Activated T-cell treated with anti-CD3 and anti-CD28 coated beads for 48 hours (primary cell): ENCODE measurements around the gene RBM42.
A peak's percentile ranks its signal among the peaks of the same experiment; 100 is the strongest.
"Not testable (repeated sequence)": the region's sequence is repeated elsewhere in the genome, so short reads cannot be mapped to it uniquely, and the experiment has no call there.

Experiments
- DNase-seq: peaks from one replicate; pipeline ENCODE4 v3.0.0-alpha.2; 2020; ENCODE audit warnings: low read depth

Gene RBM42, protein sequence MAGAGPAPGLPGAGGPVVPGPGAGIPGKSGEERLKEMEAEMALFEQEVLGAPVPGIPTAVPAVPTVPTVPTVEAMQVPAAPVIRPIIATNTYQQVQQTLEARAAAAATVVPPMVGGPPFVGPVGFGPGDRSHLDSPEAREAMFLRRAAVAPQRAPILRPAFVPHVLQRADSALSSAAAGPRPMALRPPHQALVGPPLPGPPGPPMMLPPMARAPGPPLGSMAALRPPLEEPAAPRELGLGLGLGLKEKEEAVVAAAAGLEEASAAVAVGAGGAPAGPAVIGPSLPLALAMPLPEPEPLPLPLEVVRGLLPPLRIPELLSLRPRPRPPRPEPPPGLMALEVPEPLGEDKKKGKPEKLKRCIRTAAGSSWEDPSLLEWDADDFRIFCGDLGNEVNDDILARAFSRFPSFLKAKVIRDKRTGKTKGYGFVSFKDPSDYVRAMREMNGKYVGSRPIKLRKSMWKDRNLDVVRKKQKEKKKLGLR

DNA sequence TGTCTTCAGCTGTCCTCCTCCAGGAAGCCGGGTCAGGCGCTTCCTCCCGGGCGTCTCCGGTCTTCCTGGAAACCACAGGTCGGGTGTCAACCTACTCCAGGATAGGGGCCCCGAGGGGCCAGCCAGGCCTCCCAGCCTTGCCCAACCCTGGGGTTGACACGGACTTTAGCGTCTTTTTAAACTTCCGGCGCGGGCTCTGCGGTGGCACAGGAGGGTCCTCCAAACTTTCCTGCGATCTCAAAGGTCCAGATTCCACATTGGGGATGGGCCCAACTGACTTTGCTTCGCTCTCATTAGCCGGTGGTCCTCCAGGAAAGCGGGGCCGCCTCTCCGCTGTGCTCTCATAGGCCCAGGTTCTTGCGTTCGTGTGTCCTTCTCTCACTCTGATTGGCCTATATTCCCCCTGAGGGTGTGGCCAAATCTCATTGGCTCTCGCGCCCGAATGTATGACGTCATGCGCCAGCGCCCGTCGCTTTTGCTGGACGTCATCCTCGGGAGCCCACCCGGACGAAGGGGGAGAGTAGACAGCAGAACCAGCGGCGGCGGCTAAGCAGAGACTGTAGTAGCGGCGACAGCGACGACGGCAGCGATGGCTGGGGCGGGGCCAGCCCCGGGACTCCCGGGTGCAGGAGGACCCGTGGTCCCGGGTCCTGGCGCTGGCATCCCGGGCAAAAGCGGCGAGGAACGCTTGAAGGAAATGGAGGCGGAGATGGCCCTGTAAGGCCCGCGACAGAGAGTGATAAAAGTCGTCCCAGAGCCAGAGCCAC lies at the start of gene RBM42:
Gene RBM42 (plus strand): TSS at position 472 of the 767 bp plus-strand sequence. CDS start 118 bp downstream, at position 590.
- peak; percentile 93 for DNase-seq

- no peak for DNase-seq
Measured at GRCh38 chr19:35582760-35583159, 46.1 kb upstream of the RBM42 start.

DNA sequence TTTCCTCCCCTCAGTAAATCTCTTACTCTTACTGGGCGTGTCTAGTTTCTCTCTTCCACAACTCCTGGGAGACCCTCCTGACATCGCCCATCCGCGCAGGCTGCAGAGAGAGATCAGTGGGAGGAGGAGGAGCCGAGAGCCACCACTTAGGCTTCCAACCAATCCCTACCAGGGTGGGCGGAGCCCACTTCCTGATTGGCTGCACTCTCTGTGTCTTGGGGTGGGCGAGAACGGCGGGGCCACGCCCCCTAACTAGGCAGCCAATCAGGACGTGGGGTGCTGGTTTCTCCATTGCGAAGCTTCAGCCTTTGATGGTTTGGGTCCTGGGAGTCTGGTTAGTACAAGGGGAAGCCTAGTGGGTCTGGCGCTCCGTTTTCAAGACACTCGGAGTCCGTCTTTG lies 43.0 kb upstream of the RBM42 start, which contains the start of gene PMIS2:
Gene PMIS2 (plus strand): TSS at position 326 of the 400 bp plus-strand sequence. CDS start 87 bp downstream, outside the sequence.
- DNase-seq = peak; percentile 44

- DNase-seq = no peak
Measured at GRCh38 chr19:35587321-35587720, 41.5 kb upstream of the RBM42 start.

DNA sequence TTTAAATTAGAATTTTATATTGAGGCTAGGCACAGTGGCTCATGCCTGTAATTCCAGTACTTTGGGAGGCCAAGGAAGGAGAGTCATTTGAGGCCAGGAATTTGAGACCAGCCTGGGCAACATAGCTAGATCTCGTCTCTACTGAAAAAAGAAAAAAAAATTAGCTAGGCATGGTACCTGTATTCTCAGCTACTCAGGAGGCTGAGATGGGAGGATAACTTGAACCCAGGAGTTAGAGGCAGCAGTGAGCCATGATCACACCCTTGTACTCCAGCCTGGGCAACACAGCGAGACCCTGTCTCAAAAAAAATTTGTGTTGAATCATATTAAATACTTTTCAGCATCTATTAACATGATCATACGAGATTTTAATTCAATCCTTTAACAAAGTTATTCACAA lies 38.0 kb upstream of the RBM42 start:
- no peak for DNase-seq

DNA sequence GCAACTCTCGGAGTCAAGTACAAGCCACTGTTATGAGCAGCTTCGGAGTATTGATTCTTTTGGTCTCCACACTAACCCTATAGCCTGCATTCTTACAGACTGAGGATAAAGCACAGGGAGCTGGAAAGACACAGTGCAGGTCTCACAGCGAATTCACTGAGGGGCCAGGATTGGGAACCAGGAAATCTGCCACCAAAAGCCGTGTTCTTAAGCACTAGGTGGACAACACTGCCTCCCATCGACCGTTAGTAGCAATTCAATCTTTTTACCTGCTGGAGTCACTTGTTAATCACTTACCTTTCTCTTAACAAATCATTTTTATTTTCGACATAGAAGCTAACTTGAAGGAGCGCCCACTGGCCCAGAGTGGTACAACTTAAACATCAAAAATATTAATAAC lies 36.6 kb upstream of the RBM42 start:
- no peak for DNase-seq

- DNase-seq = not testable (repeated sequence)
Measured at GRCh38 chr19:35595026-35595425, 33.8 kb upstream of the RBM42 start.

DNA sequence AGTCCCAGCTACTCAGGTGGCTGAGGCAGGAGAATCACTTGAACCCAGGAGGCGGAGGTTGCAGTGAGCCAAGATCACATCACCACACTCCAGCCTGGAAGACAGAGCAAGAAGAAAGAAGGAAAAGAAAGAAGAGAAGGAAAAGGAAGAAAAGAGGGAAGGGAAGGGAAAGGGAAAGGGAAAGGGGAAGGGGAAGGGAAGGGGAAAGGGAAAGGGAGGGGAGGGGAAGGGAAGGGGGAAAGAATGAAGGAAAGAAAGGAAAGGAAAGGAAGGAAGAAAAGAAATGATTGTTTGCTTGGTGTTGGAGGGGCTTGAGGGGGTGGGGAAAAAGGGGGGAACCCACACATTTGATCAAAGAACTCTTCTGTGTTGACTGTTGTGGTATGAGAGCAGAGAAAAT lies 32.9 kb upstream of the RBM42 start:
- no peak for DNase-seq

GRCh38 chr19:35596366-35596999 lies 32.4 kb upstream of the RBM42 start:
- no peak for DNase-seq

DNA sequence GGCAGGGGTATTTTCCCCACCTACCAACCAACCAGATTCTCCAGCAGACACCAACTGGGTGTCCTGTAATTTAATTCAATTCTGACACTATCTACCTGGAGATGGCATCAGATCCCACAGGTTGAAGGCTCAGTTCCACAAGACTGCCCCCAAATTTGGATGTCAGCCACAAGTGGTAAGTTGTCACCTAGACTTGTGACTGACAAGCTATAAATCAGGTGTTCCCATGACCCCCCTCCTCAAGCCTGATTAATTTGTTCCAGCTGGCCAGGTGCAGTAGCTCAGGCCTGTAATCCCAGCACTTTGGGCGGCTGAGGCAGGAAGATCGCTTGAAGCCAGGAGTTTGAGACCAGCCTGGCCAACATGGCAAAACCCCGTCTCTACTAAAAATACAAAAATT lies 26.9 kb upstream of the RBM42 start:
- DNase-seq = no peak

DNA sequence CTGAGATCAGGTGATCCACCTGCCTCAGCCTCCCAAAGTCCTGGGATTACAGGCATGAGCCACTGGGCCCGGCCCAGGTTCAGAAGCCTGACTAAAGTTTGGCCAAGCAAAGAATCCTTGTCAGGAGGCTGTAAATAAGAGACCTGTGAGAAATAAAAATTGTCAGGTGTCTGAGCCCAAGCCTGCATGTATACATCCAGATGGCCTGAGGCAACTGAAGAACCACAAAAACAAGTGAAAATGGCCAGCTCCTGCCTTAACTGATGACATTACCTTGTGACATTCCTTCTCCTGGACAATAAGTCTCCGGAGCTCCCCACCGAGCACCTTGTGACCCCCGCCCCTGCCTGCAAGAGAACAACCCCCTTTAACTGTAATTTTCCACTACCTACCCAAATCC lies 24.4 kb upstream of the RBM42 start:
- not testable (repeated sequence) for DNase-seq

DNA sequence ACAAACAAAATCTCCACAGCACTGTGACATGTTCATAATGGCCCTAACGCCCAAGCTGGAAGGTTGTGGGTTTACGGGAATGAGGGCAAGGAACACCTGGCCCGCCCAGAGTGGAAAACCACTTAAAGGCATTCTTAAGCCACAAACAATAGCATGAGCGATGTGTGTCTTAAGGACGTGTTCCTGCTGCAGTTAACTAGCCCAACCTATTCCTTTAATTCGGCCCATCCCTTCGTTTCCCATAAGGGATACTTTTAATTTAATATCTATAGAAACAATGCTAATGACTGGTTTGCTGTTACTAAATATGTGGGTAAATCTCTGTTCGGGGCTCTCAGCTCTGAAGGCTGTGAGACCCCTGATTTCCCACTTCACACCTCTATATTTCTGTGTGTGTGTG lies 21.7 kb upstream of the RBM42 start:
- DNase-seq = not testable (repeated sequence)

DNA sequence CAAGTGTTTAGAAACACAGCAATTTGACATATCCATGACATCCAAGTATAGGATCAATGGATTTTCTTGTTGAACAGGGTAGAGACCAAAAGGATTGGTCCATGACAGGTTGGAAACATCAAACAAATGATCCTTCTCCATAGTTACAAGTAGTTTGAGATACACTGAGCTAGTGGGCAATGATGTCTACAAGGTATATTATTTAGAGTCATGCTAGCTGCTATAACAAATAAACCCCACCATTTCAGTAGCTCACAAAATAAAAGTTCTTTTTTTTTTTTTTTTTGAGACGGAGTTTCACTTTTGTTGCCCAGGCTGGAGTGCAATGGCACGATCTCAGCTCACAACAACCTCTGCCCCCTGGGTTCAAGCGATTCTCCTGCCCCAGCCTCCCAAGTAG lies 21.2 kb upstream of the RBM42 start:
- no peak for DNase-seq

GRCh38 chr19:35608251-35608650 lies 20.6 kb upstream of the RBM42 start:
- no peak for DNase-seq

GRCh38 chr19:35609851-35610353 lies 18.9 kb upstream of the RBM42 start:
- no peak for DNase-seq

DNA sequence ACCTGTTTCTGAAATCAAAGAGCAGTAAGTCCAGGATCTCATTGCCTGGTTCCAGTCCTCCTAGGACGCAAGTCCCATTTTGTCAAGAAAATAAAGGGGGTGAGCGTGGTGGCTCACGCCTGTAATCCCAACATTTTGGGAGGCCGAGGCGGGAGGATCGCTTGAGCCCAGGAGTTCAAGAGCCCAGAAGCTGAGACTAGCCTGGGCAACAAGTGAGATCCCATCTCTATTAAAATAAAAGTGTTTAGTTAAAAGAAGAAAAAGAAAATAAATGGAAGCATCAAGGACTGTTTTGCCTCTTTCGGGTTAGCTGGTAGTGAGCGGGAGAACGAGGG lies 16.6 kb upstream of the RBM42 start:
- DNase-seq = no peak

- peak; percentile 97 for DNase-seq
Measured at GRCh38 chr19:35612559-35613321, 16.1 kb upstream of the RBM42 start, which contains the start of gene HAUS5. Gene HAUS5, plus strand, starts transcription at chr19:35612735. Its CDS starts 60 bp downstream, at chr19:35612795.

- no peak for DNase-seq
Measured at GRCh38 chr19:35613574-35613973, 15.3 kb upstream of the RBM42 start.

DNA sequence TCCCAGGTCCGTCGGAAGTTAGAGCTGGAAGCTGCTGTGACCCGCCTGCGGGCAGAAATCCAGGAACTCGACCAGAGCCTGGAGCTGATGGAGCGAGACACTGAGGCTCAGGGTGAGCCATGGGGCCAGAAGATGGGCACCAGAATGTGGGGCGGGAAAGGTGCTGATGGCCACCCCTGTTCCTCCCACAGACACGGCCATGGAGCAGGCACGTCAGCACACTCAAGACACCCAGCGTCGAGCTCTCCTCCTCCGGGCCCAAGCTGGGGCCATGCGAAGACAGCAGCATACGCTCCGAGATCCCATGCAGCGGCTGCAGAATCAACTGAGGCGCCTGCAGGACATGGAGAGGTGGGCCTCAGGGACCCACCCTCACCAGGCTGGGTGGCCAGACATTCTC lies 13.8 kb upstream of the RBM42 start:
- DNase-seq = no peak

DNA sequence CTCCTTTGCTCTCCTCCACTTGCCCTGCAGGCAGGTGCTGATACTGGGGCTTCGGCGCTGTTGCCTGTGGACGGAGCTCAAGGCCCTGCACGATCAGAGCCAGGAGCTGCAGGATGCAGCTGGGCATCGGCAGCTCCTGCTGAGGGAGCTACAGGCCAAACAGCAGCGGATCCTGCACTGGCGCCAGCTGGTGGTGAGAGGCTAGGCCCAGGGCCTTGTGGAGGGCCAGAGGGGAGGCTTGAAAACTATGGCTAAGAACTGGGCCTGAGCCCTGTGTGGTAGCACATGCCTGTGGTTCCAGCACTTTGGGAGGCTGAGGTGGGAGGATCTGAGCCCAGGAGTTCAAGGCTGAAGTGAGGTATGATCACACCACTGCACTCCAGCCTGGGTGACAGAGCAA lies 10.0 kb upstream of the RBM42 start:
- DNase-seq = no peak

DNA sequence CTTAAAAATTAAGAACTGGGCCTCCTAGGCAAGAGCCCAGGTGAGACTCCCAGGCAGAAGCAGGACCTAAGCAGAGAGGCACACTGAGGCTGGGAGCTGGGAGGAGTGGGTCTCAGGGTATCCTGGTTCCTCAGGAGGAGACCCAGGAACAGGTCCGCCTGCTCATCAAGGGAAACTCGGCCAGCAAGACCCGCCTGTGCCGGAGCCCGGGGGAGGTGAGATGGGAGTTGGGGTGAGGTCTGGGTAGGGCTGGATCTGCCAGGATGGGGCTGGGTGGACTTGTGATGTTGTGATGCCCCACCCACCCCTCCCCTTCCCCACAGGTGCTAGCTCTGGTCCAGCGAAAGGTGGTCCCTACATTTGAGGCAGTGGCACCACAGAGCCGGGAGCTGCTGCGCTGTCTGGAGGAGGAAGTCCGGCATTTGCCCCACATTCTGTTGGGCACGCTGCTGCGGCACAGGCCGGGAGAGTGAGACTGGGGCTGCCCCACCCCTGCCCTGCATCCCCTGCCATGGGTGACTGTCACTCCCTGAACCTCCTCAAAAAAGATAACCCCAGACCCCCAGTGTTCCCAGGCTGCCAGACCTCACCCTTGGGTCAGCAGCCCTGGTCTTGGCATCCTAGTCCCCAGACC lies 9.4 kb upstream of the RBM42 start:
- DNase-seq = no peak
